ENCODE results near the gene TMEM258. TPM values are rescaled to one million over a fixed set of nuclear protein-coding genes. Genes with fewer than 3 reads are reported as not detected.

Gene TMEM258
- total and polyA plus RNA-seq, 9 of the 15 experiments (the other 6 are each of a cell fraction or from before 2014, with no cell fraction given): 97.2 to 856 (median 231) TPM

- TF ChIP-seq POU5F1 (IDR thresholded peaks at IDR 0.05; ENCODE audit: borderline replicate concordance, low read depth, low read length, partially characterized antibody) (peak; percentile 70), SRSF3 (IDR thresholded peaks at IDR 0.05; ENCODE audit: insufficient read depth, low read length) (0 out of 2 replicates have a peak, but pooled peaks have one; percentile 90), NEUROD1 (IDR thresholded peaks at IDR 0.05; ENCODE audit: borderline replicate concordance, low read depth, low read length, partially characterized antibody) (peak; percentile 45), ZNF124 (CRISPR knock-in tag; IDR thresholded peaks at IDR 0.05) (no peak), ZNF766 (CRISPR knock-in tag; conservative IDR thresholded peaks at IDR 0.05) (peak; percentile 48; the same call in 1 of the 2 replicates), ZNF76 (CRISPR knock-in tag; IDR thresholded peaks at IDR 0.05; ENCODE audit: borderline replicate concordance) (0 out of 2 replicates have a peak, but pooled peaks have one; percentile 22), E2F6 (IDR thresholded peaks at IDR 0.05; ENCODE audit: borderline replicate concordance in 1 of 2, extremely low read depth in 1 of 2, insufficient read depth in 1 of 2, insufficient read length in 1 of 2, low read depth in 1 of 2, low read length in 1 of 2, poor library complexity in 1 of 2, severe bottlenecking in 1 of 2) (no peak), LCOR (CRISPR knock-in tag; IDR thresholded peaks at IDR 0.05) (peak; percentile 82), RCOR1 (IDR thresholded peaks at IDR 0.05; ENCODE audit: borderline replicate concordance in 1 of 2, low read depth in 2 of 2, low read length in 2 of 2) (peak; percentile 15 to 38; a peak in 1 of 4 replicates), ZNF384 (IDR thresholded peaks at IDR 0.05; ENCODE audit: low read depth, low read length) (no peak), TAF9B (IDR thresholded peaks at IDR 0.05; ENCODE audit: partially characterized antibody) (peak; percentile 73), SIN3A (IDR thresholded peaks at IDR 0.05; ENCODE audit: borderline replicate concordance in 2 of 2, control insufficient read depth in 1 of 2, low read depth in 2 of 2, low read length in 2 of 2) (no peak; a peak in 2 of 4 replicates), CGGBP1 (CRISPR knock-in tag; IDR thresholded peaks at IDR 0.05) (0 out of 2 replicates have a peak, but pooled peaks have one; percentile 35), SNAPC5 (CRISPR knock-in tag; IDR thresholded peaks at IDR 0.05) (0 out of 2 replicates have a peak, but pooled peaks have one; percentile 31), STAT6 (CRISPR knock-in tag; IDR thresholded peaks at IDR 0.05) (peak; percentile 93; the same call in 1 of the 2 replicates), KDM2B (CRISPR knock-in tag; IDR thresholded peaks at IDR 0.05) (no peak), ZNF512 (tag; IDR thresholded peaks at IDR 0.05) (no peak), EP300 (IDR thresholded peaks at IDR 0.05; ENCODE audit: low read length) (no peak)
These were observed 22.8 kb upstream of the TMEM258 start (continued) for GRCh38 chr11:61814958-61815789.

Data from K562 (cell line).